ENCODE results near the gene AMER1.

The AMER1 gene

DNA sequence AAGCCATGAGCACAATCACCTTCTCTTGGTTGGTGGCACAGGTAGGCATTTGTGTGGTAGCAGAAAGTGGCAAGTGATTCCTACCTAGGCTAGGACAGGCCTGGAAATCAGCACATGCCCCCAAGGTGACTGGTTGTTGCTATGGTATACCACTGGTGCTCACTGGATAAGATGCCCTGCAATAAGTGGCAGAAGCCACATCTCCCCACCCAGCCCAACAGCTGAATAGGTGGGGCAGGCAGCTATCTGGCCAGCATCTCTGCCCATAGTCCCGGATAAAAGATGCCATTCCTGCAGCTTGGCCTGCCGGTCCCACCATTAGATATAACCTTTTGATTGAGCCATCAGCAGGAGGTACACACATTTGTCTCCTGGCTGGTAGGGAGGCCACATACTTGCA is 21.1 kb downstream of the AMER1 start:
- DNase-seq (ENCODE audit: low spot score): no peak

DNA sequence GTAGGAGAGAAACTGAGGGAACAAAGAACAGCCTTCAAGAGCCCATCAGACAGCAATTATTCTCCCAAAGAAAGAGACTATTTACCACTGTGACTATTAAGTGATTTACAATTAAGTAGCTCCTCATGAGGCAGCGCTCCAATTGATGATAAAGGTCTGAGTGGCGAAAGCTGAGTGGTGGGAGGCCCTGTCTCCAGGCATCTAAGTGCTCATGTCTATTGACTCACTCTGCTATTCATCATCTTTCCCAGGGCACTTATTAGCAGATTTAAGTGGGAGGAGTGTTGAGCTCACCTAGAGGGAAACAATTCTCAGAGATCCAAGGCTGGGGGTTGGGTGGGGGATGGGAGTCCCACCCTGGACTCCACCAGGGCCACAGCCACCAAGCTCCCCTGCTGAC is 23.3 kb downstream of the AMER1 start:
- no peak for DNase-seq (ENCODE audit: low spot score)

- no peak for DNase-seq (ENCODE audit: low spot score)
These were observed 28.6 kb downstream of the AMER1 start for GRCh38 chrX:64176876-64177275.

GRCh38 chrX:64169988-64170387 is 35.5 kb downstream of the AMER1 start:
- no peak for DNase-seq (ENCODE audit: low spot score)

- DNase-seq (ENCODE audit: low spot score): no peak
These were observed 52.7 kb downstream of the AMER1 start for GRCh38 chrX:64152857-64153256.

GRCh38 chrX:64151911-64152310 is 53.6 kb downstream of the AMER1 start:
- DNase-seq (ENCODE audit: low spot score): no peak

- DNase-seq (ENCODE audit: low spot score): no peak
These were observed 54.7 kb downstream of the AMER1 start for GRCh38 chrX:64150775-64151174.

Measured in kidney capillary endothelial cell (primary cell).